Heart left ventricle (tissue), 13 donors: ENCODE data around the gene GRAMD2B.

Experiments used
- POLR2A ChIP-seq, 2 donors: fragments of 450-650 bp; IDR thresholded peaks; one replicate each; pipeline ENCODE4 v1.6.1; 2017; ENCODE audit warnings: antibody characterized with exemption in 2 of 2, mild to moderate bottlenecking in 2 of 2, moderate library complexity in 2 of 2
- TF ChIP-seq, protein P1 (sequence below), 12 donors: fragments of 200-600 bp; sonication (generic) in 4 of 12; IDR thresholded peaks; one replicate each; pipeline versions ENCODE4 v1.5.0 to v1.8.0; 2018 to 2022; ENCODE audit warnings: antibody characterized with exemption in 12 of 12, mild to moderate bottlenecking in 5 of 12
- donor health status: ischemic (EF 13 %, LVEDD 7.1; RV severe dilation, severe dysfunction).
- donor health status: DM: no; HTN: yes; CAD: no.
- donor health status: DM: no; HTN: no; CAD: no.
- donor health status: ischemic (EF 25% LVEDD 6.9; RV normal size, moderate dysfunction).
- donor health status: ischemic (EF 25% LVEDD 5.7; RV mildly dilated, moderate dysfunction).
- donor health status: ischemic (EF 35%, LVEDD 5.7; RV mildly dilated, moderate dysfunction).
- donor health status: nonischemic (EF 11% LVEDD 7.7; RV severe dilation, severe dysfunction).
- donor health status: DM: yes; HTN: yes; CAD: no.
- donor health status: PGD.
- donor health status: ischemic (EF 29% LVEDD 5.4; RV normal size, mild dysfunction).
- donor health status: nonischemic (EF 23%, LVEDD 6.1; RV moderate dilation, normal function).

DNA sequence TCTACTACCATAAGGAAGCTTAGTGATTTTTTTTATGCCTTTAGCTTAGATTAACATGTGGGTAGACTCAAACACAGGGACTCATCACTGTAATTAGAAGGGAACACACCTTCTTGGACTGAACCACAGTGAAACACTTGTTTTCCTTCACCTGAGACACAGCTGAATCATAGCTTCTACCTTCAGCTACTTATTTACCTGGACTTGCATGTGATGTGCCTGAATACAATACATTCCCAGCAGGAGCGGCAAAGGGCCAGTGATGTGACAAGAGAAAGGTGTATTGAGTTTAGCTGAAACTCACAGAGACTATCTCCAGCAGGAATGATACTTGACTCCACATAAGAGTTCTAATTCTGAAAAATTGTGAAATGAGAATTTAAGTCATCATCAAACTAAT is 37.8 kb downstream of the GRAMD2B start:
- no peak for TF ChIP-seq POLR2A (IDR thresholded peaks at IDR 0.05)
- TF ChIP-seq, protein P1, sequence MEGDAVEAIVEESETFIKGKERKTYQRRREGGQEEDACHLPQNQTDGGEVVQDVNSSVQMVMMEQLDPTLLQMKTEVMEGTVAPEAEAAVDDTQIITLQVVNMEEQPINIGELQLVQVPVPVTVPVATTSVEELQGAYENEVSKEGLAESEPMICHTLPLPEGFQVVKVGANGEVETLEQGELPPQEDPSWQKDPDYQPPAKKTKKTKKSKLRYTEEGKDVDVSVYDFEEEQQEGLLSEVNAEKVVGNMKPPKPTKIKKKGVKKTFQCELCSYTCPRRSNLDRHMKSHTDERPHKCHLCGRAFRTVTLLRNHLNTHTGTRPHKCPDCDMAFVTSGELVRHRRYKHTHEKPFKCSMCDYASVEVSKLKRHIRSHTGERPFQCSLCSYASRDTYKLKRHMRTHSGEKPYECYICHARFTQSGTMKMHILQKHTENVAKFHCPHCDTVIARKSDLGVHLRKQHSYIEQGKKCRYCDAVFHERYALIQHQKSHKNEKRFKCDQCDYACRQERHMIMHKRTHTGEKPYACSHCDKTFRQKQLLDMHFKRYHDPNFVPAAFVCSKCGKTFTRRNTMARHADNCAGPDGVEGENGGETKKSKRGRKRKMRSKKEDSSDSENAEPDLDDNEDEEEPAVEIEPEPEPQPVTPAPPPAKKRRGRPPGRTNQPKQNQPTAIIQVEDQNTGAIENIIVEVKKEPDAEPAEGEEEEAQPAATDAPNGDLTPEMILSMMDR (IDR thresholded peaks at IDR 0.05) = no peak
